H1 (cell line): ENCODE data around the gene IFNE. TPM values are rescaled to one million over a fixed set of nuclear protein-coding genes. Genes with fewer than 3 reads are reported as not detected.

ENCODE experiments used
- CTCF ChIA-PET: fragments of 300-600 bp; sonication (Branson Sonifier 250); formaldehyde crosslinking; loops from one replicate; lab custom pipeline; 2021; ENCODE audit not compliant: partially characterized antibody; lab: Charles Lee
- POLR2A ChIA-PET: fragments of 300-600 bp; sonication (Branson Sonifier 250); formaldehyde crosslinking; loops from one replicate; lab custom pipeline; 2021; ENCODE audit warnings: inconsistent platforms; ENCODE audit not compliant: partially characterized antibody; lab: Charles Lee
- DNase-seq, 2 experiments: peaks; one replicate each; pipeline versions ENCODE4 v3.0.0 to v3.0.0-alpha.2; 2010 to 2022; ENCODE audit warnings: low spot score in 2 of 2, low read depth in 1 of 2, mixed read lengths in 1 of 2
- FAIRE-seq: peaks from 2 replicates; lab custom pipeline; 2011; peaks lifted over from hg19 to GRCh38; lab: Jason Lieb, UNC
- H2AFZ ChIP-seq: 2 replicates; pipeline ENCODE4 v1.8.1; 2012; ENCODE audit warnings: low read length, inconsistent platforms
- H2AK5ac ChIP-seq: 2 replicates; pipeline ENCODE4 v1.6.1; 2013; ENCODE audit warnings: low read depth, low read length
- H2BK120ac ChIP-seq: replicated peaks from 2 replicates; pipeline ENCODE3; 2013; ENCODE audit warnings: low read depth, low read length, inconsistent platforms
- H2BK12ac ChIP-seq: 2 replicates; pipeline ENCODE4 v1.6.1; 2013; ENCODE audit warnings: low read depth, low read length
- H2BK15ac ChIP-seq: 2 replicates; pipeline ENCODE4 v1.6.1; 2013; ENCODE audit warnings: low read length
- H2BK20ac ChIP-seq: 2 replicates; pipeline ENCODE4 v1.6.1; 2013; ENCODE audit warnings: low read length
- H2BK5ac ChIP-seq: 2 replicates; pipeline ENCODE4 v1.6.1; 2013; ENCODE audit warnings: low read depth, low read length
- H3K14ac ChIP-seq: 2 replicates; pipeline ENCODE4 v1.6.1; 2013; ENCODE audit warnings: inconsistent platforms; ENCODE audit not compliant: insufficient read length
- H3K18ac ChIP-seq: 2 replicates; pipeline ENCODE4 v1.6.1; 2013; ENCODE audit warnings: low read length; ENCODE audit errors: extremely low read depth
- H3K23ac ChIP-seq: 2 replicates; pipeline ENCODE4 v1.6.1; 2013; ENCODE audit warnings: inconsistent platforms; ENCODE audit not compliant: insufficient read length
- H3K23me2 ChIP-seq: 2 replicates; pipeline ENCODE4 v1.6.1; 2013; ENCODE audit warnings: low read depth, low read length
- H3K27ac ChIP-seq: 2 replicates; pipeline ENCODE4 v1.6.1; 2011; ENCODE audit warnings: low read depth, low read length, inconsistent platforms
- H3K27me3 ChIP-seq, 4 experiments: replicated peaks in 1 of 4; 1 replicate in 1 of 4; 2 replicates in 3 of 4; pipeline versions ENCODE4 v1.6.1 to v1.8.1; 2011 to 2013; ENCODE audit warnings: low read length in 3 of 4, mild to moderate bottlenecking in 3 of 4, inconsistent platforms in 2 of 4, mixed read lengths in 2 of 4, moderate library complexity in 1 of 4; ENCODE audit not compliant: control insufficient read depth in 3 of 4, insufficient read depth in 3 of 4; ENCODE audit errors: extremely low read depth in 1 of 4
- H3K36me3 ChIP-seq, 4 experiments: 2 replicates each; pipeline versions ENCODE4 v1.6.1 to v1.8.1; 2011 to 2013; ENCODE audit warnings: mild to moderate bottlenecking in 4 of 4, low read length in 3 of 4, moderate library complexity in 2 of 4, control low read depth in 1 of 4, inconsistent platforms in 1 of 4; ENCODE audit not compliant: insufficient read depth in 4 of 4, control insufficient read depth in 2 of 4
- H3K4ac ChIP-seq: replicated peaks from 2 replicates; pipeline ENCODE3; 2013; ENCODE audit warnings: low read length, low read depth, mixed read lengths, inconsistent platforms; ENCODE audit not compliant: insufficient read length
- H3K4me1 ChIP-seq, 4 experiments: replicated peaks in 1 of 4; 1 replicate in 1 of 4; 2 replicates in 3 of 4; pipeline versions ENCODE4 v1.6.1 to v1.8.1; 2011 to 2013; ENCODE audit warnings: low read length in 3 of 4, inconsistent platforms in 2 of 4, mixed read lengths in 1 of 4; ENCODE audit not compliant: insufficient read depth in 4 of 4, control insufficient read depth in 3 of 4
- H3K4me2 ChIP-seq, 2 experiments: 2 replicates each; pipeline versions ENCODE4 v1.6.1 to v1.8.1; 2011 to 2013; ENCODE audit warnings: low read depth in 2 of 2, low read length in 2 of 2, control low read depth in 1 of 2, inconsistent platforms in 1 of 2, mild to moderate bottlenecking in 1 of 2; ENCODE audit not compliant: insufficient read depth in 1 of 2
- H3K4me3 ChIP-seq, 4 experiments: fragments of 200-600, 300-600 bp in 1 of 4; sonication (generic), shearing (Covaris generic), sonication (Bioruptor Twin) in 1 of 4; 2 replicates each; pipeline versions ENCODE4 v1.5.1 to v1.8.1; 2011 to 2016; ENCODE audit warnings: low read length in 4 of 4, low read depth in 3 of 4, control low read depth in 2 of 4, inconsistent platforms in 2 of 4, mild to moderate bottlenecking in 2 of 4, mixed read lengths in 1 of 4, moderate library complexity in 1 of 4; ENCODE audit not compliant: insufficient read depth in 2 of 4; ENCODE audit errors: extremely low read depth in 1 of 4
- H3K56ac ChIP-seq: replicated peaks from 2 replicates; pipeline ENCODE3; 2013; ENCODE audit warnings: low read depth, mild to moderate bottlenecking, mixed read lengths, low read length, inconsistent platforms; ENCODE audit not compliant: insufficient read length
- H3K79me1 ChIP-seq: 2 replicates; pipeline ENCODE4 v1.6.1; 2013; ENCODE audit warnings: low read depth, low read length, control low read depth
- H3K79me2 ChIP-seq, 2 experiments: 2 replicates each; pipeline versions ENCODE4 v1.6.1 to v1.8.1; 2012 to 2013; ENCODE audit warnings: low read length in 2 of 2, mild to moderate bottlenecking in 2 of 2, inconsistent platforms in 1 of 2; ENCODE audit not compliant: insufficient read depth in 2 of 2, control insufficient read depth in 1 of 2
- H3K9ac ChIP-seq, 4 experiments: replicated peaks in 1 of 4; 1 replicate in 1 of 4; 2 replicates in 3 of 4; pipeline versions ENCODE4 v1.6.1 to v1.8.1; 2011 to 2013; ENCODE audit warnings: low read depth in 3 of 4, low read length in 3 of 4, control low read depth in 2 of 4, mild to moderate bottlenecking in 2 of 4, moderate library complexity in 2 of 4, inconsistent platforms in 1 of 4; ENCODE audit errors: extremely low read depth in 1 of 4
- H3K9me3 ChIP-seq, 2 experiments: 2 replicates each; pipeline versions ENCODE4 v1.6.1 to v1.8.1; 2012 to 2013; ENCODE audit warnings: mild to moderate bottlenecking in 2 of 2, moderate library complexity in 2 of 2, control low read depth in 1 of 2, inconsistent platforms in 1 of 2, low read depth in 1 of 2, low read length in 1 of 2, mixed read lengths in 1 of 2; ENCODE audit not compliant: insufficient read depth in 2 of 2
- H4K20me1 ChIP-seq, 2 experiments: replicated peaks in 1 of 2; 2 replicates each; pipeline versions ENCODE3 to v1.8.1; 2011 to 2013; ENCODE audit warnings: inconsistent platforms in 2 of 2, low read length in 2 of 2, mild to moderate bottlenecking in 1 of 2; ENCODE audit not compliant: insufficient read depth in 2 of 2, control insufficient read depth in 1 of 2
- H4K5ac ChIP-seq: 2 replicates; pipeline ENCODE4 v1.6.1; 2013; ENCODE audit warnings: low read length, low read depth, mixed read lengths, inconsistent platforms; ENCODE audit not compliant: insufficient read length
- H4K8ac ChIP-seq: 2 replicates; pipeline ENCODE4 v1.8.0; 2013; ENCODE audit warnings: mild to moderate bottlenecking, moderate library complexity, low read length, inconsistent platforms; ENCODE audit not compliant: insufficient read depth; ENCODE audit errors: extremely low read depth
- H4K91ac ChIP-seq: replicated peaks from 2 replicates; pipeline ENCODE3; 2013; ENCODE audit warnings: low read length, mixed read lengths, inconsistent platforms; ENCODE audit not compliant: insufficient read length
- CEBPB ChIP-seq: IDR thresholded peaks from 2 replicates; pipeline ENCODE4 v1.6.1; 2012; ENCODE audit warnings: low read depth, low read length
- KDM4A ChIP-seq: IDR thresholded peaks from one replicate; pipeline ENCODE4 v1.7.1; 2012; ENCODE audit warnings: low read depth, mild to moderate bottlenecking, moderate library complexity, low read length, inconsistent platforms; ENCODE audit not compliant: severe bottlenecking
- WGBS, 2 experiments: shearing (Covaris generic) in 1 of 2; methylation state at CpG; one replicate each; pipeline versions ENCODE4 v1.1.6 to v1.1.7; 2013 to 2015; ENCODE audit warnings: low lambda C conversion rate in 2 of 2, mixed read lengths in 2 of 2, inconsistent platforms in 1 of 2, low coverage in 1 of 2, missing lambda C conversion rate in 1 of 2; ENCODE audit not compliant: insufficient replicate concordance in 2 of 2, insufficient coverage in 1 of 2, insufficient read length in 1 of 2; ENCODE audit errors: extremely low coverage in 1 of 2, missing lambda C conversion rate in 1 of 2; 5-methylcytosine and 5-hydroxymethylcytosine counted together
- polyA plus RNA-seq, 7 experiments: library from polyadenylated mRNA; depleted of rRNA in 3 of 7; stranded (reverse) in 5 of 7; unstranded in 2 of 7; fragments of >200 nt in 5 of 7; fragments of 200-250 nt in 2 of 7; gene quantifications; 1 replicate in 5 of 7; 2 replicates in 1 of 7; 4 replicates in 1 of 7; pipeline versions ENCODE4 v1.2.1 to v1.2.3, GENCODE V29; 2011 to 2013; ENCODE audit warnings: missing spikeins in 2 of 7, mixed read lengths in 2 of 7
- total RNA-seq: library from RNA; stranded (reverse); fragmentation: NEBNext Ultra II Directional; extraction: Animal tissue kit (Norgen Biotek cat#: 25700); gene quantifications from 2 replicates; pipeline ENCODE4 v1.2.1, GENCODE V29; 2021

Gene IFNE
- total and polyA plus RNA-seq, 2 of the 8 experiments (the other 6 are each of a cell fraction or from before 2014, with no cell fraction given) = 0.08 TPM; not detected in 1

DNA sequence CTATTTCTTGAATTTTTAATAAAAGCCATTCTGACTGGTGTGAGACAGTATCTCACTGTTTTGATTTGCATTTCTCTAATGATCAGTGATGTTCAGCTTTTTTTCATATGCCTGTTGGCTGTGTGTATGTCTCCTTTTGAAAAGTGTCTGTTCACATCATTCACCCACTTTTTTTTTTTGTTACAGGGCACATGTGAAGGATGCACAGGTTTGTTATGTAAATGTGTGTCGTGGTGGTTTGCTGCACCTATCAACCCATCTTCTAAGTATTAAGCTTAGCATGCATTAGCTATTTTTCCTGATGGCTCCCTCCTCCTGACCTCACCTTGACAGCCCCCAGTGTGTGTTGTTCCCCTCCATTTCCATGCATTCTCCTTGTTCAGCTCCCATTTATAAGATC lies 39.3 kb upstream of the IFNE start:
- no peak for FAIRE-seq
- H2AK5ac ChIP-seq = no peak overlapping the region

More for the DNA sequence above, 39.3 kb upstream of the IFNE start:
- WGBS, 2 experiments = 93% methylated on average over 1 of the region's 1 CpG; no CpG with 5 or more reads in 1 of the 2 experiments
- H3K23me2 ChIP-seq = no peaks in the 10 kb centered on the region
- POLR2A ChIA-PET = no interaction called here
- CTCF ChIA-PET = interaction anchor here (0.6 kb wide), 1 partner anchor 266 kb away, joined by 3 read pairs; no protein-coding TSS in a partner anchor
- H3K4me3 ChIP-seq = no peak overlapping the region
- no peaks in the 10 kb centered on the region for H3K79me2 ChIP-seq
- H4K91ac ChIP-seq = no peak overlapping the region
- no peak overlapping the region for H2BK5ac ChIP-seq
- no peaks in the 10 kb centered on the region for H3K27me3 ChIP-seq
- H3K18ac ChIP-seq = no peak overlapping the region
- H2BK15ac ChIP-seq = no peak overlapping the region
- H3K27ac ChIP-seq = no peak overlapping the region
- no peak for TF ChIP-seq CEBPB
- TF ChIP-seq KDM4A = no peak
- H4K8ac ChIP-seq = no peak overlapping the region
- no peak for DNase-seq
- H3K4ac ChIP-seq = no peak overlapping the region
- no peak overlapping the region for H2BK12ac ChIP-seq
- no peak overlapping the region for H3K4me2 ChIP-seq
- no peak overlapping the region for H3K14ac ChIP-seq
- H2AFZ ChIP-seq = no peak overlapping the region
- H4K20me1 ChIP-seq = no peaks in the 10 kb centered on the region
- H3K56ac ChIP-seq = no peak overlapping the region
- H3K4me1 ChIP-seq = no peaks in the 10 kb centered on the region
- no peak overlapping the region for H2BK20ac ChIP-seq
- H4K5ac ChIP-seq = no peak overlapping the region
- H3K36me3 ChIP-seq = no peaks in the 10 kb centered on the region
- H3K9me3 ChIP-seq = no peaks in the 10 kb centered on the region; a peak in 1 of 4 replicates
- H3K23ac ChIP-seq = no peak overlapping the region
- H3K79me1 ChIP-seq = no peaks in the 10 kb centered on the region
- H3K9ac ChIP-seq = no peak overlapping the region
- no peak overlapping the region for H2BK120ac ChIP-seq
